PC-9 (cell line): ENCODE results near the gene LAMA3. TPM values are rescaled to one million over a fixed set of nuclear protein-coding genes. Genes with fewer than 3 reads are reported as not detected.

Experiments used
- BruUV-seq: library from RNA; stranded (reverse); fragments of 400-500 nt; replicated peaks from 2 replicates; lab custom pipeline; 2021; lab: Mats Ljungman, UMichigan
- CTCF ChIA-PET: fragments of 300-600 bp; sonication (Branson Sonifier 250); formaldehyde crosslinking; loops from one replicate; lab custom pipeline; 2022; ENCODE audit warnings: antibody characterized with exemption; lab: Charles Lee
- POLR2A ChIA-PET: fragments of 300-600 bp; sonication (Branson Sonifier 250); formaldehyde crosslinking; loops from one replicate; lab custom pipeline; 2022; ENCODE audit warnings: antibody characterized with exemption; ENCODE audit not compliant: unreplicated experiment; lab: Charles Lee
- DNase-seq, 2 experiments: peaks; one replicate each; pipeline versions ENCODE4 v3.0.0 to v3.0.0-alpha.2; 2015 to 2022; ENCODE audit warnings: mixed read lengths in 1 of 2
- H2AFZ ChIP-seq: fragments of 200-600 bp; sonication (generic); 2 replicates; pipeline ENCODE4 v1.8.1; 2017; ENCODE audit warnings: antibody characterized with exemption
- H3F3A ChIP-seq: fragments of 200-600 bp; sonication (generic); 2 replicates; pipeline ENCODE4 v1.8.1; 2017; ENCODE audit warnings: antibody characterized with exemption, mild to moderate bottlenecking, low read depth; ENCODE audit not compliant: insufficient read depth
- H3K27ac ChIP-seq: fragments of 200-600 bp; sonication (generic); 2 replicates; pipeline ENCODE4 v1.6.1; 2016; ENCODE audit warnings: mixed run types
- H3K27me3 ChIP-seq: fragments of 200-600 bp; sonication (generic); 2 replicates; pipeline ENCODE4 v1.6.1; 2016; ENCODE audit warnings: low read depth, mixed run types; ENCODE audit not compliant: insufficient read depth
- H3K36me3 ChIP-seq: fragments of 200-600 bp; sonication (generic); 2 replicates; pipeline ENCODE4 v1.6.1; 2016; ENCODE audit warnings: low read depth, mixed run types
- H3K4me1 ChIP-seq: fragments of 200-600 bp; sonication (generic); replicated peaks from 2 replicates; pipeline ENCODE4 v1.6.1; 2016; ENCODE audit warnings: mixed run types; ENCODE audit not compliant: insufficient read depth
- H3K4me2 ChIP-seq: fragments of 200-600 bp; sonication (generic); 2 replicates; pipeline ENCODE4 v1.6.1; 2017; ENCODE audit warnings: mixed run types
- H3K4me3 ChIP-seq: fragments of 200-600 bp; sonication (generic); 2 replicates; pipeline ENCODE4 v1.6.1; 2016; ENCODE audit warnings: mixed run types
- H3K79me2 ChIP-seq: fragments of 200-600 bp; sonication (generic); 2 replicates; pipeline ENCODE4 v1.6.1; 2017; ENCODE audit warnings: low read depth, mixed run types
- H3K9me2 ChIP-seq: fragments of 200-600 bp; sonication (generic); 2 replicates; pipeline ENCODE4 v1.8.1; 2017; ENCODE audit warnings: mild to moderate bottlenecking; ENCODE audit not compliant: insufficient read depth
- H3K9me3 ChIP-seq: fragments of 200-600 bp; sonication (generic); 2 replicates; pipeline ENCODE4 v1.8.1; 2016; ENCODE audit warnings: low read depth; ENCODE audit not compliant: insufficient read depth
- H4K20me1 ChIP-seq: fragments of 200-600 bp; sonication (generic); 2 replicates; pipeline ENCODE4 v1.8.1; 2017; ENCODE audit not compliant: insufficient read depth
- CTCF ChIP-seq: fragments of 200-600 bp; sonication (generic); conservative IDR thresholded peaks from 2 replicates; pipeline ENCODE4 v1.6.1; 2017; ENCODE audit warnings: mixed run types, antibody characterized with exemption, mild to moderate bottlenecking, moderate library complexity
- EZH2 ChIP-seq: fragments of 200-600 bp; sonication (generic); IDR thresholded peaks from 2 replicates; pipeline ENCODE4 v1.8.0; 2017; ENCODE audit warnings: antibody characterized with exemption, low read depth
- intact Hi-C: fragments of 100-400 bp; cut with micrococcal nuclease; formaldehyde crosslinking; loops from one replicate; pipeline ENCODE4 v1.10.0; 2022; ENCODE audit not compliant: unreplicated experiment
- total RNA-seq: library from RNA; stranded (reverse); gene quantifications from 2 replicates; pipeline ENCODE4 v1.2.3, GENCODE V29; 2021

LAMA3 gene
- total RNA-seq, 1 experiment from 2014 or later, result 44.4 TPM

- intact Hi-C loops, result no loop called here
- no peaks in the 10 kb centered on the region for H3K9me3 ChIP-seq
- H4K20me1 ChIP-seq, result no peaks in the 10 kb centered on the region
- no peaks in the 10 kb centered on the region for H3K27me3 ChIP-seq
- no peaks in the 10 kb centered on the region for H3K4me1 ChIP-seq
- no TSS peak for BruUV-seq
- H3K4me2 ChIP-seq, result no peak overlapping the region
- no peaks in the 10 kb centered on the region for H3K9me2 ChIP-seq
- TF ChIP-seq CTCF (no peak), EZH2 (no peak)
- ChIA-PET POLR2A (no interaction called here), CTCF (no interaction called here)
- no peak overlapping the region for H3K27ac ChIP-seq
- H3K36me3 ChIP-seq, result no peaks in the 10 kb centered on the region
- no peak overlapping the region for H2AFZ ChIP-seq
- no peak overlapping the region for H3K4me3 ChIP-seq
- no peak for DNase-seq
- no peaks in the 10 kb centered on the region for H3F3A ChIP-seq
- no peaks in the 10 kb centered on the region for H3K79me2 ChIP-seq
Observed at GRCh38 chr18:23802817-23803216, 113.6 kb downstream of the LAMA3 start.

DNA sequence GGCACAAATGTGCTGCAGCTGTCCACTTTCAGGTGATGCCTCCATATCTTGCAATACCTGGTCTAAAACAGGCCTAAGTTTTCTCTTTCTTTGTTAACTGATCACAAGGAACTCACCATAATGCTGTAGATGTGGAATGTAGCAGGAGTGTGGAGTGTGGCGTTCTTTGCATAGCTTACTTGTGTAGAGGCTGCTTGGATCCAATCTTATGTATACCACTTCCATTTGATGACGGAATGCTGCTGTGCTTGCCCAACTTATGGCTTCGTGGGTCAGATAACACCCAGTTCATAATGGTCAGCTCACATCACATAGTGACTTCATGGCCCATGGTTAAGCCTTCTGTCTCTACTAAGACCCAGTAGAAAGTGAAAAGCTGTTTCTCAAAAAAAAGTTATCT, 114.5 kb downstream of the LAMA3 start:
- no peak overlapping the region for H3K4me3 ChIP-seq
- no peaks in the 10 kb centered on the region for H3F3A ChIP-seq
- no peak overlapping the region for H2AFZ ChIP-seq
- TF ChIP-seq CTCF (no peak), EZH2 (no peak)
- H3K9me3 ChIP-seq, result no peaks in the 10 kb centered on the region
- intact Hi-C loops, result no loop called here
- no peaks in the 10 kb centered on the region for H4K20me1 ChIP-seq
- H3K79me2 ChIP-seq, result no peaks in the 10 kb centered on the region
- BruUV-seq, result no TSS peak
- no peaks in the 10 kb centered on the region for H3K4me1 ChIP-seq
- no peaks in the 10 kb centered on the region for H3K9me2 ChIP-seq
- CTCF ChIA-PET, result no interaction called here
- H3K27ac ChIP-seq, result no peak overlapping the region
- POLR2A ChIA-PET, result interaction anchor here (0.5 to 0.6 kb wide), 2 partner anchors 14 to 69 kb away, joined by 5 to 8 read pairs; no protein-coding TSS in a partner anchor
- H3K4me2 ChIP-seq, result no peak overlapping the region
- H3K27me3 ChIP-seq, result no peaks in the 10 kb centered on the region
- no peaks in the 10 kb centered on the region for H3K36me3 ChIP-seq
- no peak for DNase-seq

GRCh38 chr18:23805898-23806297, 116.6 kb downstream of the LAMA3 start:
- no peak for TF ChIP-seq CTCF
- TF ChIP-seq EZH2, result no peak
- intact Hi-C loops, result no loop called here
- no peaks in the 10 kb centered on the region for H3K4me1 ChIP-seq
- H3K9me2 ChIP-seq, result no peaks in the 10 kb centered on the region
- H3K4me2 ChIP-seq, result no peak overlapping the region
- H3K4me3 ChIP-seq, result no peak overlapping the region
- ChIA-PET CTCF (no interaction called here), POLR2A (no interaction called here)
- H3F3A ChIP-seq, result no peaks in the 10 kb centered on the region
- no peak overlapping the region for H2AFZ ChIP-seq
- BruUV-seq, result no TSS peak
- no peaks in the 10 kb centered on the region for H3K36me3 ChIP-seq
- H3K9me3 ChIP-seq, result no peaks in the 10 kb centered on the region
- no peaks in the 10 kb centered on the region for H3K27me3 ChIP-seq
- no peaks in the 10 kb centered on the region for H4K20me1 ChIP-seq
- DNase-seq, result no peak
- no peaks in the 10 kb centered on the region for H3K79me2 ChIP-seq
- H3K27ac ChIP-seq, result no peak overlapping the region
